ENCODE measurements around the gene LMOD3.

DNA sequence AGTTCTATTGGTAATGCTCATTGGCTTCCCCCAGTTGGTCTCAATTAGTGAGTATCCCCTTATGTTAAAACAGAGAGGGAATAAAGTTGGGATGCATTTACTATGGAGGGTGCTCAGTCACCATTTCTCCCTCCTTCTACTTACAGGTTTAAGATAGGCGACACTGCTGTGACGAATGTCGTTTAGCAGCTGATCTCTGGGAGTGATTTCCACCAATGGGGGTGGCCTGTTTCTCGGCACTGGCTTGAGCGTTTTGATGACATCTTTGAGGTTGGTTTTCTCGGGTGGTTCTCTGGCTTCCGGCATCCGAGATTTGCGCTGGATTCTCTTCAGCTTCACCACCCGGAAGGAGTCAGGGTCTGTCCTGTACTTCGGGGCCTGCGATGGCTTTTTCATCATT, 3.8 kb downstream of the LMOD3 start:
- TF ChIP-seq, protein P1, sequence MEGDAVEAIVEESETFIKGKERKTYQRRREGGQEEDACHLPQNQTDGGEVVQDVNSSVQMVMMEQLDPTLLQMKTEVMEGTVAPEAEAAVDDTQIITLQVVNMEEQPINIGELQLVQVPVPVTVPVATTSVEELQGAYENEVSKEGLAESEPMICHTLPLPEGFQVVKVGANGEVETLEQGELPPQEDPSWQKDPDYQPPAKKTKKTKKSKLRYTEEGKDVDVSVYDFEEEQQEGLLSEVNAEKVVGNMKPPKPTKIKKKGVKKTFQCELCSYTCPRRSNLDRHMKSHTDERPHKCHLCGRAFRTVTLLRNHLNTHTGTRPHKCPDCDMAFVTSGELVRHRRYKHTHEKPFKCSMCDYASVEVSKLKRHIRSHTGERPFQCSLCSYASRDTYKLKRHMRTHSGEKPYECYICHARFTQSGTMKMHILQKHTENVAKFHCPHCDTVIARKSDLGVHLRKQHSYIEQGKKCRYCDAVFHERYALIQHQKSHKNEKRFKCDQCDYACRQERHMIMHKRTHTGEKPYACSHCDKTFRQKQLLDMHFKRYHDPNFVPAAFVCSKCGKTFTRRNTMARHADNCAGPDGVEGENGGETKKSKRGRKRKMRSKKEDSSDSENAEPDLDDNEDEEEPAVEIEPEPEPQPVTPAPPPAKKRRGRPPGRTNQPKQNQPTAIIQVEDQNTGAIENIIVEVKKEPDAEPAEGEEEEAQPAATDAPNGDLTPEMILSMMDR (IDR thresholded peaks at IDR 0.05; ENCODE audit: insufficient read depth, low read length) = no peak
- no peak for TF ChIP-seq POLR2AphosphoS5 (IDR thresholded peaks at IDR 0.05; ENCODE audit: low read depth)
- TF ChIP-seq, protein P2, sequence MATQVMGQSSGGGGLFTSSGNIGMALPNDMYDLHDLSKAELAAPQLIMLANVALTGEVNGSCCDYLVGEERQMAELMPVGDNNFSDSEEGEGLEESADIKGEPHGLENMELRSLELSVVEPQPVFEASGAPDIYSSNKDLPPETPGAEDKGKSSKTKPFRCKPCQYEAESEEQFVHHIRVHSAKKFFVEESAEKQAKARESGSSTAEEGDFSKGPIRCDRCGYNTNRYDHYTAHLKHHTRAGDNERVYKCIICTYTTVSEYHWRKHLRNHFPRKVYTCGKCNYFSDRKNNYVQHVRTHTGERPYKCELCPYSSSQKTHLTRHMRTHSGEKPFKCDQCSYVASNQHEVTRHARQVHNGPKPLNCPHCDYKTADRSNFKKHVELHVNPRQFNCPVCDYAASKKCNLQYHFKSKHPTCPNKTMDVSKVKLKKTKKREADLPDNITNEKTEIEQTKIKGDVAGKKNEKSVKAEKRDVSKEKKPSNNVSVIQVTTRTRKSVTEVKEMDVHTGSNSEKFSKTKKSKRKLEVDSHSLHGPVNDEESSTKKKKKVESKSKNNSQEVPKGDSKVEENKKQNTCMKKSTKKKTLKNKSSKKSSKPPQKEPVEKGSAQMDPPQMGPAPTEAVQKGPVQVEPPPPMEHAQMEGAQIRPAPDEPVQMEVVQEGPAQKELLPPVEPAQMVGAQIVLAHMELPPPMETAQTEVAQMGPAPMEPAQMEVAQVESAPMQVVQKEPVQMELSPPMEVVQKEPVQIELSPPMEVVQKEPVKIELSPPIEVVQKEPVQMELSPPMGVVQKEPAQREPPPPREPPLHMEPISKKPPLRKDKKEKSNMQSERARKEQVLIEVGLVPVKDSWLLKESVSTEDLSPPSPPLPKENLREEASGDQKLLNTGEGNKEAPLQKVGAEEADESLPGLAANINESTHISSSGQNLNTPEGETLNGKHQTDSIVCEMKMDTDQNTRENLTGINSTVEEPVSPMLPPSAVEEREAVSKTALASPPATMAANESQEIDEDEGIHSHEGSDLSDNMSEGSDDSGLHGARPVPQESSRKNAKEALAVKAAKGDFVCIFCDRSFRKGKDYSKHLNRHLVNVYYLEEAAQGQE (IDR thresholded peaks at IDR 0.05; ENCODE audit: insufficient replicate concordance, low read depth) = no peak
- no peak for TF ChIP-seq GABPA (IDR thresholded peaks at IDR 0.05; ENCODE audit: low read depth)
